NCI-H146 treated with DMSO at 0.1 percent for 48 hours (cell line): Measurements from ENCODE around the gene PNPLA1.

Experiments used
- DNase-seq: peaks from one replicate; lab custom pipeline; 2025; ENCODE audit not compliant: unreplicated experiment; lab: John Stamatoyannopoulos, UW

The PNPLA1 gene

DNA sequence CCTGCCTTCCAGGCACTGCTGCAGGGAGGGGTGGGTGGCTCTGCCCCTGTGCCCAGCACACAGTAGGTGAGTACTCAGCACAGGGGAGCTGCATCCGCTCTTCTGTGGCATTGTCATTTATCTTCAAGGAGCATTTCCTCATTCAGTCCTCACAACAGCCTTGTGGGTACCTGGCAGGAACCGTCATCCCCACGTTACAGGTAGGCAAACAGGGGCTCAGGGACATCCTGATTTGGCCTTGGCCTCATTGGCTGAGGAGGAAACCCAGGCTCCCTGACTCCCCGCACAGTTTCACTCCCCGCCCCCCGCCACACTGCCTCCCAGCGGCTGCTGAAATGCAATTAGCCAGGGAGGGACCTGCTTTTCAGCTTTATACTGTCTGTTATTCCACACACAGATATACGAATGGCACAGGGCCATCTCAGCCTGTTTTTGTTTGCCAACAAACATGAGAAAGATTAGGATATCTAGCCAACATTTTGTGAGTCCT is 24.2 kb upstream of the PNPLA1 start:
- DNase-seq = no peak

DNA sequence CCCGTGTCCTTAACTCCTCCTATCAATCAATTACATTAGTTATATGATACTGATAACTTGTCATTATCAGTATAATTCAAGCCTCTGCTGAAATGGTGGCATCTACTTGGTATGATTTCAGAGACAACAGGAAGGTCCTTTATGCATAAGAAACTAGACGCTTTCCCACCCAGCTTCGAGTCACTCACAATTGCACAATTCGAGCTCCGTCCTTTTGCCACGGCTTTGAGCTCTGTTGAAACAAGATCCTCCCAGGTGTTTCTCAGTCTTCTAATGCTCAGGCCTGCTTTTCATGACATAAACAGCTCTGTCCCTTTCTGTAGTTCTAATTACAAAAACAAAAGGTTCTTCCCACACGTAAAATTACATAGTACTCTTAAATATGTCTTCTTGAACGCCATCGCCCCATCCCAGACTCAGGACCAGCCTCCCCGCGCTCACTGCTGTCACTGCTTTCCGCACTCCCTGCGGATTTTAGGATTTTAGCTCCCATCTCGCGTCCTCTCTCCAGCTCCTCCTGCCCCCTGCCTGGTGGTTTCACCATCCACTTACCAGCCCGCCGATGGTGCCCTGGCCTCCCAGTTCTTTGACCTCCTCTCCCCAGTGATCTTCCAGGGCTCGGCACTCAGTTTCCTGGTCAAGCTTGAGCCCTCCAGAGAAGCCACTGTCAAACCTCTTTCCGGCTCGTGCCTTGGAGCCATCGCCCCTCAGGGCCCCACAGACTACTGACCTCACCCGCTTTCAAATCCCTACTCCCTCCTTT is 23.2 kb upstream of the PNPLA1 start:
- DNase-seq = no peak

DNA sequence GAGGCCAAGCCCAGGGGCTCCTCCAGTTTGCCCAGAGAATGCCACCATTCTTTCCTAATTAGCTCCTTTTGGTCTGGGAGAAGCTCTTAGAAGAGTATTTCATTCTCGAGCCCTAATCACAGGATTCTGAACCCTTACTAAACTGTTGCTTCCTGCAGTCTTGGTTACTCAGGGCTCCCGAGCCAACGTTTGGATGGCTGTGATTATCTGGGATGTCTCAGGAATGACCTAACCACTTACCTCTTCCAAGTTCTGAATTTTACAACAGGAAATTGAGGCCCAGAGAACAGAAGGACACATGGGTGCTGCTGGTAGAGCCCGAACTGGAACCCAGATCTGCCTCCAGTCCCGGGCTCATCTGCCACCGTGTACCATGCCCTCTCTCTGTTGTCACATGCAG is 22.2 kb upstream of the PNPLA1 start:
- DNase-seq = no peak

DNA sequence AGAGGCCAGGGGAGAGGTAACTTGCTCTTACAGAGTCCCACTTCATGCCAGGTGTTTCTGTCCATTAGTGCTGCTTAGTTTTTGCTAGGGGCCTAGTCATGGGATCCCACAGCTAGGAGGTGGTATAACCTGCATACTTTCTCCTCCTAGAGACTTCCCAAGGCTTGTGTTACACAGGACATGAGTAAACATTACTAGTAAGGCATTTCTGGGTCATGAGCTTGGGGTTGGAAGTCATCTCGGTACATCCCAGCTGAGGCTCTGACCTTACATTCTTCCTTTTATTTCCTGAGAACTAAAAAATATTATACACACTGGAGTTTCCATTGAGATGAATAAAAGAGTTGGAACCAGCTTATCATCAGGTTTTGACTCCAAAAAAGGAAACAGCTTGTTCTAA is 20.9 kb upstream of the PNPLA1 start:
- no peak for DNase-seq

DNA sequence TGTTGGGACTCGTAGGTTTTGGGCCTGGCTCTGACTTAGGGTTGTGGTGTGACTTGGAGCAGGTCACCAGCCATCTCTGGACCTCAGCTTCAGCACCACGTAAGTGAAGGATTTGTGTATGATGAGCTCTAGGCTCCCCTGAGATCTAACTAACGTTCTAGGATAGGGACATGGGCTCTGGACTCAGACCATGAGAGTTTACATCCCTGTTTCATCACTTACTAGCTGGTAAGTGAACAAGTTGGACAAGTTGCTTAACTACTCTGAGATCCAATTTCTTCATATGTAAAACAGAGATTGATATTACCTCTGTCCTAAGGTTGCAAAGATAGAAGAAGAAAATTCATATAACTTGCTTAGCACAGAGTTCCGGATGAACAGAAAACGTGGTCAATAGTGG is 20.3 kb upstream of the PNPLA1 start:
- no peak for DNase-seq

DNA sequence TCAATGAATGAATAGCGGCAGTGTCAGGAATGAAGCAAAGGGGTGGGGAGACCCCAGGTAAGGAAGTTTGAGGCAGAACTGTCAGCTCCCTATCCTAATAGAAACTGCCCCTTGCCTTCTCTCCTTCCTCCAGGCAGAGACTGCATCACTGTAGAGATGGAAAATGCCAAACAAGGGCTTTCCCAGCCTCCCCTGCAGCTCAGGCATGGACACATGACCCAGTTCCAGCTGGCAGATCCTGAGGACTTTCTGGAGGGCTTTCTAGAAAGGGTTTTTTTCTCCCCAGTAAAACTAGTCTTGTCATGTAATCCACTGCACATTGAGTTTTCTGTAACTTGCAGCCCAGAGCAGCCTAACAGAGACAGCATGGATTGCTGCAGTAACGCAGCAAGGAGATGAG is 17.9 kb upstream of the PNPLA1 start:
- no peak for DNase-seq

DNA sequence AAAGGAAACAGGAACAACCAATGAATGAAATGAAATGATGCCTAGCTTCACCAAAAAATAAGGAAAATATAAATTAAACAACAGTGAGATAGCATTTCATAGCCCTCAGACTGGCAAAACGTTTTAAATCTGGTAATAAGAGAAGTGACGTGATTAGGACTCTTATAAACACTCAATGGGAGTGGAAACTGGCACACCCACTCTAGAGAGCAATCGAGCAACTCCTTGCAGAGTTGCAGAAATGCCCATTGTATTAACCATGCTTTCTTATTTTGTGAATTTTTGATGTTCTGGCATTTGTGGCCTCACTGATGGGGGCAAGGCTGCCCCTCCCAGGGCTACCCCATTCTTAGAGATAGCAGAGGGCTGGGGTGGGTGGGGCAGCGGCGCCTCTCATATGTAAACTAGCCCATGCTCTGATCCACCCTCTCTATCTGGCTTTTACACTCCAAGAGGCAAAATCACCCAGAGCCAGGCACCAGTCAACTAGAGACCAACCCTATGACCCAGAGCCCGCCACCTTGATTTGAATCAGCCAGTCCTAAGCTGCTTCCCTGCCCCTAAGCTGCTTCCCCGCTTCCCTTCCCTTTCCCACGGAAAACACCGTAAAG is 6.4 kb upstream of the PNPLA1 start:
- no peak for DNase-seq

DNA sequence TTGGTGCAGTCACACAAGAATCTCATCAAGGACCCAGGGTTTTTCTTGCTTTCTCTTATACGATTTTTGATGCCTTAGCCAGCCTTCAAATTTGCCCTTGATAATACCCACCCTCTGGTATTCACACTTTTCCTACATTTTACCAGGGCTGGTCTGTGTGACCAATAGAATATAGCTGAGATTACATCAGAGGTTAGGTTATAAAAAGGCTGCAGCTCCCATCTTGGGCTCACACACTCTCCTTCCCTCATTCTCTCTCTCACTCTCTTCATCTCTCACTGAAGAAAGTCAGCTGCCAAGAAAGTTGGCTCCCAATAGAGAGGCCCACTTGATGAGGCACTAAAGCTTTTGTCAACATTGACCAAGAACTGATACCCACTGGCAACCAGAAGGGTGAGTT is 4.1 kb upstream of the PNPLA1 start:
- DNase-seq = no peak

DNA sequence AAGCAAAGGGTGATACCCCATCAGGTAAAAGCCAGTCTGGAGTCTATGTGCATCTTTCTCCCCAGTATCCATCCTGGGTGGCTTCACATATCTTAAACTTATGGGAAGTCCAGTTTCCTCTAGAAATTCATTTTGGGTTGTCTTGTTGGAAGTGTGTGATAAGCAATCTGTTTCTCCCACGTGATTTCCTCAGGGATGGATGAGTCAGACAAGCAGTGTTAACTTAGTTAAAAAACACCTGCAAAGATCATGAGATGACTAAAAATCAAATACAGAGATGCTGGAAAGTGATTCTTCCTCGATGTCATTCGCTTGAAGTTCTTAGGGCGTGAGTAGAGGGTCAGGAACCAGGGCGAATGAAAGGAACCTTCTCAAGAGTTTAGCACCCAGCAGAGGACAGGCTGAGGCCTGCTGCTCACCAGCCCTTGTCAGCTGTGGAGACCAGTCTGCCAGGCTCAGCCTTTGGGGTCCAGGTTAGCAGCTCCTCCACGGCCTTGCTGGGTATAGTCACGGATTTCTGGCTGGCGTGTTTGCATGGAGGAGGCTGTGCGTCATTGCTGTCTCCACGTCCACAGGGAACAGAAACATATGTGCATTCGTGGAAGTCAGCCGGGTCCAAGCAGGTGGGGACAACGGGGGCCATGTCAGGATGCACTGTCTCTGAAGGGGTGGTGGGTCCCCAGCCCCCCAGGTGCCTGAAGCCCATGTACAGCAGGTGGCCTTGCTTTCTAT is 2.8 kb upstream of the PNPLA1 start:
- no peak for DNase-seq

DNA sequence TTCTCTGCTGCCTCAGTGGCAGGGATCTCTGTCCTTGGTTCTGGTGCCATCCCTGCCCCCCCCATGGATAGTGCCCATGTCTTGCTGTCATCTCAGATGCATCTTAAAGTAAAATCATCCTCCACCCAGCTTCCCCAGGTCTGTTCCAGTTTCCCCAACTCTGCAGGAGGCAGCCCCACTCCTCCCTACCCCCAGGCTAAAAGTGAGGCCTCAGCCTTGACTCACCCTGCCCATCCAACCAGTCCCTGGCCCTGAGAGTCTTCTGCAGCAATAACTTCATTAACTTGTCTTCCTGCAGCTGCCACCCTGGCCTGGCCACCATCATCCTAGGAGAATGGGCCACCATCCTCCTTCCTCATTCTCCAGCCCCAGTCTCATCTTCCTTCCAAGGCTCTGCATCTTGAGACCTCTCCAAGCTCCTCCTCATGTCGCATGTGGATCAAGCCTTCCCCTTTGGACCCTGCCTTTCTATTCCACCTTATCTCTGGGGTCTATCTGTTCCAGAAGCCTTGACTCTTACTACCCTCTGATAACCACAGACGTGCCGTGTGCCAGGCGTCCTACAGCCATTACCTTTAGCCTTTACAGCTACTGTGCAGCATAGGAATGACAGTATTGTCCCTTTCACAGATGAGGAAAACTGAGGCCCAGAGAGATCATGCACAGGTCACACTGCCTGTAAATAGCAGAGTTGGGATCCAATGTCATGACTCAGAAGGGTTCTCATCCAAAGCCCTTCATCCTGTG is 2.0 kb upstream of the PNPLA1 start:
- DNase-seq = no peak

DNA sequence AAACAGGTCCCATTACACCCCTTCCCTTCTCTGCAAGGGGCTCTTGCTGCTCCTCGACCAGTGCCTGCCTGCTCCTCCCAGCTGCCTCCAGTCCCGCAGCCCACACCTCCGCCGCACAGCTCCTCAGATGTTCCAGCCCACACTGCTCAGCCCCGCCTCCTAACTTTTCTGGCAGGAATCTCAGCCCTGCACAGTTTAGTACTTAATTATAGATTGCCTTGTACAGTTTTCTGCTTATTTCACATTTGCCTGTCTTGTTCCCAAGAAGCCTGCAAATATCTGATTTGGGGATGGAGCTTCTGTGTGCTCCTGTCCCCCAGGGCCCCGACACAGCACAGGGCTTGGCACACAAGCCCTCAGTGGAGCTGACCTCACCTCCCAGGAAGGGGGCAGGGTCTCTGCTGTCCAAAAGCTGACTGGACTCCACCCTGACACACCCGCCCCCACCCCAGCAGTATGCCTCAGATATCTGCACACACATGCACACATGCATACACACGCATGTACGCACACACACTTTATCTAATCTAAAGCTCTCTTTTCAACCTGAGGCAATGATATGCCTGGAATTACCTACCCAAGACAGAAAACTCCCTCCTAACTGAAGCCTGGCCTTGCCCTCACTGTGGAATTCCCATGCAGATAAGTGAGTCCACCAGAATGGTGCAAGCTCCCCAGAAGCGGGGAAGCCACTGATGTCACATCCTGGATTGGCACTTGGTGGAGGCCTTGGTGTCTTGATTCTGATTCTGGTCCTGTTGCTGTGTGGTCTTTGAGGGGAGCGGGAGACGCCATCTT is 1.2 kb upstream of the PNPLA1 start:
- DNase-seq = no peak

DNA sequence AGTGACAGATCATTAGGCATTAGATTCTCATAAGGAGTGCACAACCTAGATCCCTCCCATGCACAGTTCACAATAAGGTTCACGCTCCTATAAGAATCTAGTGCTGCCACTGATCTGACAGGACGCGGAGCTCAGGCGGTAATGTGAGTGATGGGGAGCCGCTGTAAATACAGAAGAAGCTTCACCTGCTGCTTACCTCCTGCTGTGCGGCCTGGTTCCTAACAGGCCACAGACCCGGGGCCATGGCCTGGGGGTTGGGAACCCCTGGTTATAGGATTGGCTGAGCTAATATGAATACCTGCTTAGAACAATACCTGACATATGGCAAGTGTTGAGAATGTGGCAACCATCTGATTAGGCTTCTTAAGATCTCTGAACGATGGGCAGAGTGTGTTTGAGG is 2.4 kb downstream of the PNPLA1 start:
- peak; percentile 19 for DNase-seq

DNA sequence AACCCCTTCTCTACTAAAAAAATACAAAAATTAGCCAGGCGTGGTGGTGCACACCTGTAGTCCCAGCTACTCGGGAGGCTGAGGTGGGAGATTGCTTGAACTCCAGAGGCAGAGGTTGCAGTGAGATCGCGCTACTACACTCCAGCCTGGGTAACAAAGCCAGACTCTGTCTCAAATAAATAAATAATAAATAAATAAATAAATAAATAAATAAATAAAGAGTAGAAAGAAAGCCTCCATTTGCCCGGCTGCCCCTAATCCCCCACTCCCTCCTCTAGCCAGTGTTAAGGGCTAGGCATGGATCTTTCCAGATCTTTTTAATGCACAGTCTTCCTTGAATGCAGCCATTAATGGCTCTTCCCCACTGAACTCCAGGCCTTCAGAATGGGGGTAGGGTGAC is 3.2 kb downstream of the PNPLA1 start:
- no peak for DNase-seq

DNA sequence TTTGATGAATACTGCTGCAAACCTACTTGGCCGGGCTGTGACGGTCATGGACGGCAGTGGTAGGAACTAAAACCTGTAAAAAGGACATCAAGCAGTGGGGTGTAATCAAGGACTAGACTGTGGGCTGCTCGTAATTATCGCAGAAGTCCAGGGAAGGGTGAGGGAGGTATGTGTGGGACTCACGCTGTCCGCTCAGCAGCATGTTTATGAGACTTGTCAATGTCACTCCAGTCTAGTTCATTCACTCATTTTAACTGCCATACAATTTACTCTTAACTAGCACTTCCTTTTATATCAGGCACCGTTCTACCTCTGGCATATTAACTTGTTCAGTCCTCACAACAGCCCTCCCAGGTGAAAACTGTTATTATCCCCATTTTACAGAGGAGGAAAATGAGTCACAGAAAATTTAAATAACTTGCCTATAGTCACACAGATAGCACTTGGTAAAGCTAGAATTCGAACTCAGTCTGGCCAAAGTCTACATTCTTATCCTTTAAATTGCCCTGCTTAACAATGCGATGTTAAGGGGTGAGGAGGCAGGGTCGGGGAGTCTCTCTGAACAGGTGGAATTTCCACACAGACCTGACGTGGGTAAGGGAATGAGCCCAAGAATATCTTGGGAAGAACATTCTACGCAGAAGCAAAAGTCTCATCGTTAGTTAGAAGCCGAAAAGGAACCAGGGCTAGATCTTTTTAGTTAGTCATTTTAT is 4.1 kb downstream of the PNPLA1 start:
- DNase-seq = no peak

DNA sequence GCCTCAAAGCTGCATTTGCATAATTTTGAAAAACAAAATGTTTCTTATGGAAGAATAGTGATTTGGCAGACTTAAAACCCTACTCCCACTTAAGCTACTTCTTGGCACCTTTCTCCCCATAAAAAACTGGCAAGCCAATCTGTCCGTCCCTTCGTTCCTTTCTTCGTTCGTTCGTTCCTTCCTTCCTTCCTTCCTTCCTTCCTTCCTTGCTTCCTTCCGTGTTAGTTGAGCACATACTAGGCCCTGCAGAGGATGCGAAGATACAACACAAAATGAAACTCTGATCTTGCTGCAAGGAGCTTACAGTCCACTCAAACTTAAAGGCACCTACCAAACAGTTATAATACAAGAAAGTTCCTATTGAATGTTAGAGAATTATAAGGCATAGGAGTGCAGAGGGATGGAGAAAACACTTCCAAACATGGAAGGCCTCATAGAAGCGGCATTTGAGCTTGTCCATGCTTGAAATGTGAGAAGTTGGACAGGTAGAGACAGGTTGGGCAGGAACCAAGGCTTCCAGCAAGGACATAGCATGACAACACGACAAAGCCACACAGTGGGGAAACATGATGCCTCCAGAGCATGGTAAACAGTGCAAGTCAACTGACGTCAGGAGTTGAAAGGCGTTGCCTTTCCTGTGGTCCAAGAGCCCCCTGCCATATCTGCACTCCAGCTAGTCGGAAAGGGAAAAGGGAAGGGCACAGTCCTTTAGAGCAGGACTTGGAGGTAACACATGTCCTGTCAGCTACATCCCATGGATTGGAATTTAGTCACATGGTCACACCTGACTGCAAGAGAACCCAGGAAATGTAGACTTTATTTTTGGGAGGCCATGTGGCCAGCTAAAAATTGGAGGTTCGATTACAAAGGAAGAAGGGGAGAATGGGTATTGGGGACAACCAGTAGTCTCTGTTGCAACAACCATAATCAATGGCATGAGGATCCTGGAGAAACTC is 7.0 kb downstream of the PNPLA1 start:
- DNase-seq = no peak

DNA sequence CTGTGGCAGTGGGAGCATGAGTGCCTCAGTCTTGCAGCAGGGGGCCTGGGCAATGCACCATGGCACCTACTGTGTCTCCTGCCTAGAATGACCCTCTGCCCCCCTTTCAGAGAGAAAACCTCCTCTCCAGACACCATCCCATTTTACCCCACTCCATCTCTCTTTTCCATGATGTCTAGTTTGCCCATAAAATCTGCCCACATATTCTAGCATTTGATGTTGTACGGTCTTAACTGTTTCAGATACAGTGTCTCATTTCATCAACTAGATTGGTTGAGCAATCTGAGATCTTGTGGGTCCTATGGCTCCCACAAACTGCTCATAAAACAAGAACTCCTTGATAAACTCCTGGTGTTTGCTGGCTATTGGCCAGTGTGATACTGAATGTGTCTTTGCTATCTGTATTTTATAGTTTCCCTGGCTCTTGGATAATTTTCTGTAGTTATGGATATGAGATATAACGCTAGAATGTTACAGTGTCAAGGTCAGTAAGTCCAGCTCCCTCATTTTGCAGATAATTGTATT is 8.1 kb downstream of the PNPLA1 start:
- no peak for DNase-seq

DNA sequence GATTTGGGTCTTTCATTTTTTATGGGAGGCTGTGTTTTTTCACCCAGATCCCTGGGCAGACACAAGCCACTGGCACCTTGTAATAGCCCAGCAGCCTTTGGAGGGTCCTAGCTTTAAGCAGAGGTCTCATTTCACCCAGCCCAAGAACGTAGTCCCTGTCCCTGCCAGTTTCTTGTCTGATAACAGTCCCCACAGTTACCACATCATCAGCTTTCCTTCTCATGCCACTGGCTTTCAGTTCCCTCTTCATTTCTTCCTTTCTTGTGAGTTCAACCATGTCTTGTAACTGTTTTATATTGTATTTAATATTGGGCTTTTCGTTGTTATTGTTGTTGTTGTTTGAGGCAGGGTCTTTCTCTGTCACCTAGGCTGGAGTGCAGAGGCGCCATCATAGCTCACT is 10.6 kb downstream of the PNPLA1 start:
- DNase-seq = no peak

DNA sequence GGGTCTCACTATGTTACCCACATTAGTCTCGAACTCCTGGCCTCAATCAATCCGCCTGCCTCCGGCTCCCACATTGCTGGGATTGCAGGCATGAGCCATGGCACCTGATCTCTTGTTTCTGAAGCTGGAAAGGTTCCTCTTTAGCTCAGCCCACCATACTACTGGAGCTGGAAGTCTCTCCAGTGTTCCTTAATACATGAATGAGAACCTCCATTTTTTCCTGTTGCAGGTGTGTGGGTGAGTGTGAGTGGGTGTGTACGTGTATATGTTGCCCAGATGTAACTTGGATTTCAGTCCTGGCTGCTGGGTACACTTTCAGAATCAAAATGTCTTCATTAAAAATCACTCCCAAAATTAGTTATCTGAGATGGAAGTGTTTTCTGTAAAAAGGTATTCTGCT is 11.1 kb downstream of the PNPLA1 start:
- DNase-seq = no peak

DNA sequence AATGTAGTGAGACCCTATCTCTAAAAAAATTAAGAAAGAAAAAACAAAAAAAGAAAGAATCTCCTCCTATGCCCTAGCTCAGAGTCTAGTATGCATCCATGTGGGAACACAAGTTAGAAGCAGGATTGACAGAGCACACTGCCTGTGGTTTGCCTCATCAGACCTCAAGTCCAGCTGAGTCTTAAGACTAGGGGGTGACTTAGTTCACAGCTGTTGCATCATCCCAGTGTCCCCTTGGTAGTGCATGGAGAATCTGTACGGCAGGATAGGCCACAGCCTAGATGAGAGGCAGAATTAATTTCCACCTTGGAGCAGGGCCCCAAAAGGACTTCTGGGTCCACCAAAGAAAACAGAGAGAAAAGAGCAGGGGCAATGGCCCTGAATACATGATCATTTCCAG is 13.7 kb downstream of the PNPLA1 start:
- DNase-seq = no peak
